ENCODE results near the gene FOXI1.

GRCh38 chr5:170097934-170098333, 7.8 kb upstream of the FOXI1 start:
- TF ChIP-seq GATA2 (IDR thresholded peaks at IDR 0.05; ENCODE audit: low read depth, low read length), result no peak
- TF ChIP-seq GATA3 (IDR thresholded peaks at IDR 0.05; ENCODE audit: low read depth, low read length), result no peak
